ENCODE data around the gene TMEM185A.

GRCh38 chrX:149610511-149610910 lies 21.1 kb downstream of the TMEM185A start:
- TF ChIP-seq CTCF (IDR thresholded peaks at IDR 0.05; ENCODE audit: insufficient read depth, low read length) (no peak), POLR2AphosphoS5 (IDR thresholded peaks at IDR 0.05; ENCODE audit: low read depth) (no peak), REST (IDR thresholded peaks at IDR 0.05; ENCODE audit: insufficient replicate concordance, low read depth) (no peak), GABPA (IDR thresholded peaks at IDR 0.05; ENCODE audit: low read depth) (no peak)
